ENCODE results near the gene SMU1.

DNA sequence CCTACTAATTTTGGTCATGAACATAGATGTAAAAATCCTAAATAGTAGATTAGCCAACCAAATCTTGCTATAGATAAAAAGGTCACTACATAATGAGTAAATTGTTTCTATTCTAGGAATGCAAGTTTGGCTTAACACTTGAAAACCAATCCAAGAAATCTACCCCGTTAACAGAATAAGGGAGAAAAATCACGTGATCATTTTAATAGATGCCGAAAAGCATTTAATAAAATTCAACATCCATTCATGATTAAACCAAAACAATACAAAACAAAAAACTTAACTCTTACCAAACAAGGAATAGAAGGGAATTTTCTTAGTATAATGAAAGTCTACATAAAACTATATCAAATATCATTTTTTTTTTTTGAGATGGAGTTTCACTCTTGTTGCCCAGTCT is 20.7 kb upstream of the SMU1 start:
- TF ChIP-seq, protein P1, sequence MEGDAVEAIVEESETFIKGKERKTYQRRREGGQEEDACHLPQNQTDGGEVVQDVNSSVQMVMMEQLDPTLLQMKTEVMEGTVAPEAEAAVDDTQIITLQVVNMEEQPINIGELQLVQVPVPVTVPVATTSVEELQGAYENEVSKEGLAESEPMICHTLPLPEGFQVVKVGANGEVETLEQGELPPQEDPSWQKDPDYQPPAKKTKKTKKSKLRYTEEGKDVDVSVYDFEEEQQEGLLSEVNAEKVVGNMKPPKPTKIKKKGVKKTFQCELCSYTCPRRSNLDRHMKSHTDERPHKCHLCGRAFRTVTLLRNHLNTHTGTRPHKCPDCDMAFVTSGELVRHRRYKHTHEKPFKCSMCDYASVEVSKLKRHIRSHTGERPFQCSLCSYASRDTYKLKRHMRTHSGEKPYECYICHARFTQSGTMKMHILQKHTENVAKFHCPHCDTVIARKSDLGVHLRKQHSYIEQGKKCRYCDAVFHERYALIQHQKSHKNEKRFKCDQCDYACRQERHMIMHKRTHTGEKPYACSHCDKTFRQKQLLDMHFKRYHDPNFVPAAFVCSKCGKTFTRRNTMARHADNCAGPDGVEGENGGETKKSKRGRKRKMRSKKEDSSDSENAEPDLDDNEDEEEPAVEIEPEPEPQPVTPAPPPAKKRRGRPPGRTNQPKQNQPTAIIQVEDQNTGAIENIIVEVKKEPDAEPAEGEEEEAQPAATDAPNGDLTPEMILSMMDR (IDR thresholded peaks at IDR 0.05) = no peak
- no peak for TF ChIP-seq POLR2A (IDR thresholded peaks at IDR 0.05)
